HG02981 (cell line): ENCODE results near the gene CXCL12.

Experiments
- ATAC-seq: cut with Tn5 transposase; IDR thresholded peaks from one replicate; pipeline ENCODE4 v1.9.1; 2021; ENCODE audit warnings: mild to moderate bottlenecking, moderate library complexity; ENCODE audit not compliant: unreplicated experiment

The CXCL12 gene

DNA sequence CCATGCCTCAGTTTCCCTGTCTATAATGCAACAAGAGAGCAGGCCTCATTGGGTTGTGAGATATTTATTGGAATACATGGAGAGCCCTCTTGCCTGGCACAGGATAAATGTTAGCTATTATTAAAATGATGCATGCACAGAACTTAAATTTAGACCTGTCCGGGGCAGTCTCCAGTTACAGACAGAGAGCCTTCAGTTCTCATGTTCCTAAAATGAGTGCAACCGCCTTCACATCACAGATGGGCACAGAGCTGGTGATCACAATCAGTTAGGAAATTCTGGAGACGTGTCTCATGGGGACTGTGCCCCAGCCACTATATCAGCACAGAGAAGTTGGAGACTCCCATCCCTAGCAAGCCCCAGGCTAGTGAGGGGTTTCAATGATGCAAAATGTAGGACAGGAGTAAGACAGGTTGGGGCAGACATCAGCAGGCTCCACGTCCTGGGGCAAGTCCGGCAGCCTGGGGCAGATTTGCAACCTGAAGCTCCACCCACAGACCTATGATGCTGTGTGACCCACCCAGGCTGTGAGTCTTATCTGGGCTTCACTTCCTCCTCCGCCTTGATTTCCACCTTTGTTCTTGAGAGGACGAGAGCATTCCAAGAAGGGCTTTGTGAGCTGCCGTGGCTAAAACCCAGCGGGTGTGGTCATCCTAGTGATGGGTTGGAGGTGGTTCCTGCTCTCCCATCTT, 49.4 kb downstream of the CXCL12 start:
- no peak for ATAC-seq

DNA sequence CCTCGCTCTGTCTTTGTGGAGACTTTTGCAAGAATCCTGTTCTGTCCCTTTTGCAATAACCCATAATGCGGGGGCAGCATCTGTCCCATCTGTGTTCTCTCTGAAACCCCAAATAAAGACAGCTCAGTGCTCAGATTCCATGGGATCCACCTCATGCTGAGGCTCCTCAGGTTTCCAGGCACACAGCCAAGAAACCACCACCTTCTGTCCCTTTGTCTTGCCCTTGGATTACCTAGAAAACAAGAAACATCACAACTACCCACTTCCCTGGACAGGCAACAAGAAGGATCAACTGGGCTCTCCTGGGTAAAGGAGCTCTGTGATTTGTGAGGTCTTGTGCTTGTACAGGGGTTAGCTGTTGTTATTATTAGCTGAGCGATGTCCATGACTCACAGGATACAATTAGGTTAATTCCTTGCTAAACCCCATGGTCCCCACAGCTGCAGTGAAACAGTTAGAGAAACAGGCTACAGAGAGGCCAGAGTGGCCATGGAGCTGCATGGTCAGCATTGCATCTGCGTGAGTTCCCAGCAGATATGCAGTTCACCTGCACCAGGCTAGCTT, 50.2 kb downstream of the CXCL12 start:
- no peak for ATAC-seq

DNA sequence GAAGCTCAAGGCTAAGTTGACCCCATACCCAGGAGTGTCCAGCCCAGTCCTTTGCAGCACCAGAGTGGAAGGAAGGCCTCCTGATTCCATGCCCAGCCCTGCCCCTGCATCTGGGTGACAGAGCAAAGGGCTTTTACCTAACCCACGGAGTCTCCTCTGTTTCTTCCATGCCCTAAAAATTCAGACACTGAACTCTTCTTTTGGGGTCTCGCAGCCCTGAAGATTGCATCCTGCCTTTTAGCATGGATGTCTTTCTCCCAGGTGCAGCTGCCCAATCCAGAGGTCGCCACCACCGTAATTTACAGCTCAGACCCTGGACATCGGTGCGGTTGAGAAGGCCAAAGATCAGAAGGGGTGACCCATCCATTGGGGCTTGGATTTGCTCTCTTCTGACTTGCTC, 50.8 kb downstream of the CXCL12 start:
- ATAC-seq = no peak

DNA sequence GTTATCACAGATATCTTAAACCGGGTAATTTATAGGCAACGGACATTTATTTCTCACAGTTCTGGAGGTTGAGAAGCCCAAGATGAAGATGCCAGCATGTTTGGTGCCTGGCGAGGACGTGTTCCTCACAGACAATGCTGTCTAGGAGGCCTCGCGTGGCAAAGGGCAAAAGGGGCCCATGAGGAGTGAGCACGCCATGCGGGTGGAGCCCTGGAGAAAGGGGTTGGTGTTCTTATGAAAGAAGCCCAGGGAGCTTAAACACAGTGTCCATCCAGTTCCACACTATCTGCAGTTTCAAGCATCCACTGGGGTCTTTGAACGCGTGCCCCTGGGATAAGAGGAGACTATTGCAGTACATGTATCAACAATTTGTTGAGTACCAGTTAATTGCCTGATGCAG, 51.4 kb downstream of the CXCL12 start:
- no peak for ATAC-seq

DNA sequence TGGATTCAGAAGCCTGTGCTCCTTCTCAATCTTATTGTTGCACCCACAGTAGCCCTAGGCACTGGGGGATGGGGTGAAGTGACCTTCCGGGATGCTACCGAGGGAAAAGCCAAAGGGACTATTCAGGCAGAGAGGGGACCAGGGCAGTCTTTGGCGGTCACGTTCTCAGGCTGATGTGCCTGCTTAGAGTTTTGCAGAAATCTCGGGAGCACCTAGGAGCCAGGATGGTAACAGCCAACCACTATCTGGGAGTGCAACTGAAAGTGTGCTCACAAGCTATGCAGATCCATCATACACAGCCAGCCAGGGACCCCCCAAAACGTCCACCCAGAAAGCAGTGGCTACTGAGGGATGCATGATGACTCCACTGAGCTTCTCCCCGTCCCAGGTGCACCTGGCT, 52.4 kb downstream of the CXCL12 start:
- no peak for ATAC-seq

DNA sequence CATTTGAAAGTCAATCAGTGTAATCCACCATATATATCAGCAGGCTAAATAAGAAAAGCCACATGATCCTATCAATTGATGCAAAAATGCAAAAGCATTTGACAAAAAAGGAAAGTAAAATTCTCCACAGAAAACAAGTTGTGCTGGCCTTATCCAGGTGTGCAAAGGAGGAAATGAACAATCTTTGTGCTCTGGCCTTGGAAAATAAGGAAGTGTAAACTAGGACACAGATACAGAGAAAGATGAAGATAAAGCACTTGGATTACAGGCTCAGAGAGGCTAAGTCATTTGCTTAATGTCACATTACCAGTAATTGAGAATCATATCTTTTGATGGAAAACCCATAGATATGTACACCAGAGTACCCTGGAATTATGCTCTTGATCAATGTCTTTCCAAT, 54.5 kb downstream of the CXCL12 start:
- ATAC-seq = no peak

DNA sequence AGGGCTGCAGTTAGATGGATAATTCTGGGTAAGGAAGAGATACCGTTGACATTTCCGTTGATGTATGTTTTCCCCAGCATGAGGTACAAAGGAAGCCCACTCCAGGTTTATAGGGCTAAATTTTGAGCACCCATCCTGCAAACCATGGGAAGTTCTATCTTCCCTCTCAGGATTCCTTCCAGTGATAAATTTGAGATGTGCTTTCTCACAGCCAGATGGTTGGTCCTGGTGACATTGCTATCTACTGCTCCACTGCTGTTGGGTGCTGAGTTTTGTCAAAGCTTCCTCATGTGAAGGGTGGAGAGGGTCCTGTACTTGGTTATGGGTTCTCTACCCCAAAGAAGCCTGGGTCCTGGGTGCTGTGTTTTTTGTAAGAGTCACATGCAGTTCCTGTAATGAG, 57.4 kb downstream of the CXCL12 start:
- no peak for ATAC-seq
